GM10266 (cell line): ENCODE measurements around the gene GALNT12.

Experiments used
- DNase-seq: peaks from one replicate; pipeline ENCODE4 v3.0.0; 2012; ENCODE audit errors: extremely low spot score
- CTCF ChIP-seq: IDR thresholded peaks from 2 replicates; pipeline ENCODE4 v1.5.1; 2012; ENCODE audit warnings: mild to moderate bottlenecking, low read depth; ENCODE audit not compliant: control insufficient read depth, insufficient read depth; ENCODE audit errors: missing control alignments

GALNT12 gene

DNA sequence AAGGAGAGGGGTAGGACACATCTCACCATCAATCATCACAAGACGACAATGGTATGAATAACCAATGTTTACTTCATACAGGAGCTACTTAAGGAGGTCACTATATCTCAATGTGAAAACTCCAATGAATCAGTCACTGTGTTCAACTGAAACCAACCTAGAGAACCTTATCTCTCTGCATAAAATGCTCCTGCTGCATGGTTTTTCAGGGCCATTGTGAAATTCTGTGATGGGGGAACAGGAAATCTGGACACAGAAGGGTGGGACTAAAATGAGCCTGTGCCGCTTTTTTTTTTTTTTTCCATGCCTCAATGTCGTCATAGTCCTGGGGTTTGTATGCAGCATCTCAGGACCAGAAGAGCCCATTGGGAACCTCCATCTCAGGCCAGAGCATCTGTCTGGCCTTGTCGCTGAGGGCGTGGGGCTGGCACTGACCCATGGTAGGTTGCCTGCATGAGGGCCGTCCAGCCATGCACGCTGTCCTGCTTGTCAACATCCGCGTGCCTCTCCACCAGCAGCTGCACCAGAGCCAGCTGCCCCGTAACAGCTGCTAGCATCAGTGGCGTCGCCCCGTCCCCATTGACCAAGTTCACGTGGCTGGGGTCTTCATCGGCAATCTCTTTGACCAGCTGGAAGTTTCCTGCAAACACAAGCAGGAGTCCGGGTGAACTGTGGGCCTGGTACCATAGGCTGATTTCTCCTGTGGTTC, 23.8 kb upstream of the GALNT12 start:
- no peak for DNase-seq
- no peak for TF ChIP-seq CTCF

GRCh38 chr9:98784831-98785806, 22.4 kb upstream of the GALNT12 start:
- no peak for TF ChIP-seq CTCF
- DNase-seq, result no peak

DNA sequence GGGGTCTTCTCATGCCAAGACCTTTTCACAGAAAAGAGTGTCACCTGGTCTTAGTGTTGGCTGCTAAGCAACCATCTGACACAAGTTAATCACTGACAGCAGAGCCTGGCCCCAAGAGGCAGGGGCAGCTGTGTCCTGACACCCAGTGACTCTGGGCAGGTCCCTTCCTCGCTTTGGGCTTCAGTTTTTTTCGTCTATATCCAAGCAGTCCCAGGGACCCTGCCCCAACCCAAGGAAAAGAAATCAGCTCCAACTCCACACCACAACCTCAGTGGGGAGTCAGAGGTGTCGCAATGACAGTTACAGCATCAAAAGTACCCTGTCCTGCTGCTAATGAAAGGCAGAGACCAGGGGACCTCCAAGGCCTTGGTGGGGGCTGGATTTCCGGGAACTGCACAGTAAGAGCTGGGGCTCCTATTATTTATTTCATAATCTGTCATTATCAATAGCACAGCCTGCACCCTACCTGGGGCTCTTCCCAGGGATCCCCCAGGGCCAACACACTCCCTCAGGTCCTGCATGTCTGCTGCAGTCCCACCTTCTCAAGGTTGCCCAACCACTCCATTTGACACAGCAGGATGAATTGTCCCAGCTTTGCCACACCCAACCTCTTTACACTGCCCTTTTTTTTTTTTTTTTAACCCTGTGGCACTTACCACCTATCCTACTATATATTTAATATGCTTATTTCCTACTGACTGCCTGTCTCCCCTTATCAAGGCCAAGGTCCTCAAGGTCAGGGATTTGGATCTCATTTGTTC, 20.5 kb upstream of the GALNT12 start:
- no peak for TF ChIP-seq CTCF
- DNase-seq, result no peak

GRCh38 chr9:98787766-98788335, 19.6 kb upstream of the GALNT12 start:
- TF ChIP-seq CTCF, result no peak
- no peak for DNase-seq

DNA sequence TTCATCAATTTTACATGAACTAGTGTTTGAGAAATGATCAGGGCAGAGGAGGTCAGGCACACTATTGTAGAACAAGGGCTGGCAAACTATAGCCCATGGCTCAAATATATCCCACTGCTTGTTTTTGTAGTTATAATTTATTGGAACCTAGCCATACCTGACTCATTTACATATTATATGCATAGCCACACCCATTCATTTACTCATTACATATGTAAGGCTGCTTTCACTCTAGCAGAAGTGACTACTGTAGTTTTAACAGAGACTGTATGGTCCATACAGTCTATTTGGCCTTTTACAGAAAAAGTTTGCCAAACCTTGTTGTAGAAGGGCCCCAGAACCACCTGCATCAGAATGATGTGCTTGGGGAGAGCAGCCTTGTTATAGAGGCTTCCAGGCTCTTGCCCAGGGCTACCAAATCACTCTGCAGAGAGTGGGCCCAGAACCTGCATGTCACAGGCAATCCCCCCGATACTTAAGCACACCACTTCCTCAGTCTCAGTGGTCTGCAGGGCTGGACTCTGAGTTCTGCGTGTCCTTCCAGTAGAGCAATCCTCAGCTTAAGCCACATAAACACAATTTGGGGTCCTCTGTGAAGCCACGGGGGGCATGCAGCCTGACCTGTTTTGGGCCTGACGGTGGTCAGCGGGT, 17.9 kb upstream of the GALNT12 start:
- DNase-seq, result no peak
- TF ChIP-seq CTCF, result no peak

DNA sequence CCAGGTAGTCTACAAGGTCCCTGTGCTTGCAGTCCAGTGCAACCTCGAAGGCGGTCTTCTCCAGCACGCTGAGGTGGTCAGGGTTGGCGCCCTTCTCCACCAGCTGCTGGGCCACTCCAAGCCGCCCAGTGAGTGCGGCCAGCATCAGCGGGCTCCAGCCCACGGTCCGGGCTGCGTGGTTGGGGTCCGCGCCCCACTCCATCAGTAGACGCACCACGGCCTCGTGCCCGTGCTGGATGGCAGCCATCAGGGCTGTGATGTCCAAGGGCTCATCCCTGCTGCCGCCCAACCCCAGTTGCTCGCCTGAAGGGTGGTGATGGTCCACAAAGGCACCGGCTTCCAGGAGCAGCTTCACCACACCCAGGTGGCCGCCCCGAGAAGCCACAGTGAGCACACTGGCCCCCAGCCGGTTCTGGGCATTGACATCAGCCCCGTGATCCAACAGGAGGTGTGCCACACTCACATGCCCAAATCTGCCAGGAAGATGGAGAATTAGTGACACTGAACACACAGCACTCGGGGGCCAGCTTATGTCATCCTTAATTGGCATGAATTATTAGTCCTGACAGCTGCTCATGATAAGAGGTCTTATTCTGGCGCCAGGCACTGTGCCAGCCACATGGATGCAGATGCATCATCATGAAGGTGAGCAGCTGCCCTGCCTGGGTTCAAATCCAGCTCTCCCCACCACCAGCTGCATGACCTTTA, 17.2 kb upstream of the GALNT12 start:
- TF ChIP-seq CTCF, result no peak
- no peak for DNase-seq
